Glomerular visceral epithelial cell (primary cell): Measurements from ENCODE around the gene ZDHHC18.

Experiments
- DNase-seq: peaks from one replicate; pipeline ENCODE4 v3.0.0-alpha.2; 2016; ENCODE audit errors: extremely low spot score

ZDHHC18 gene

DNA sequence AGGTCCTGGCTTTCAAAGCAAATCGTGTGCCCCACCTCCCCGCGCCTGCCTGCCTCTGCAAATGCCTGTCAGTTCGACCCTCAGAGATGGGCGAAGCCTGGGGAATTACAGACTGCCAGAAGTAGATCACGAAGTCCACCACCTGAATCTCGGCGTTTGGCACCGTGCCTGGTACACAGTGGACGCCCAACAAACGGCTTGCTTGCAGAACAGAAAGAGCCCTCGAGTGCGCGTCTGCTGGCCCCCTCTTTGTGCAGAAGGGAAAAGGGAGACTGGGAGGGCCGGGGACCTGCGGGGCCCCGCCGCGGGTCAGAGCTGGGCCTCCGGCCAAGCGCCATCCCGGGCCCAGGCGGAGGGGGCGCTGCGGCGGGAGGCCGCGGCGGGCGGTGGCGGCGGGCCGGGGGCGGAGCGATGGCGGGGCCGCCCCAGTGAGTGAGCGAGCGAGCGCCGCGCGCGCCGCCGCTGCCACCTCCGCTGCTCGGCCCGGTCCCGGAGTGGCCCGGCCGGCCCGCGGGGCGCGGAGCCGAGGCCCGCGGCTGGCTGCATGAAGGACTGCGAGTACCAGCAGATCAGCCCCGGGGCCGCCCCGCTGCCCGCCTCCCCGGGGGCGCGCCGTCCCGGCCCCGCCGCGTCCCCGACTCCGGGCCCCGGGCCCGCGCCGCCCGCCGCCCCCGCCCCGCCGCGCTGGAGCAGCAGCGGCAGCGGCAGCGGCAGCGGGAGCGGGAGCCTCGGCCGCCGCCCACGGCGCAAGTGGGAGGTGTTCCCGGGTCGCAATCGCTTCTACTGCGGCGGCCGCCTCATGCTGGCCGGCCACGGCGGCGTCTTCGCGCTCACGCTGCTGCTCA is at the start of gene ZDHHC18:
TSS of gene ZDHHC18 (plus strand) at position 428 of the 845 bp plus-strand sequence. CDS start at position 545, 117 bp downstream.
- peak; percentile 73 for DNase-seq

DNA sequence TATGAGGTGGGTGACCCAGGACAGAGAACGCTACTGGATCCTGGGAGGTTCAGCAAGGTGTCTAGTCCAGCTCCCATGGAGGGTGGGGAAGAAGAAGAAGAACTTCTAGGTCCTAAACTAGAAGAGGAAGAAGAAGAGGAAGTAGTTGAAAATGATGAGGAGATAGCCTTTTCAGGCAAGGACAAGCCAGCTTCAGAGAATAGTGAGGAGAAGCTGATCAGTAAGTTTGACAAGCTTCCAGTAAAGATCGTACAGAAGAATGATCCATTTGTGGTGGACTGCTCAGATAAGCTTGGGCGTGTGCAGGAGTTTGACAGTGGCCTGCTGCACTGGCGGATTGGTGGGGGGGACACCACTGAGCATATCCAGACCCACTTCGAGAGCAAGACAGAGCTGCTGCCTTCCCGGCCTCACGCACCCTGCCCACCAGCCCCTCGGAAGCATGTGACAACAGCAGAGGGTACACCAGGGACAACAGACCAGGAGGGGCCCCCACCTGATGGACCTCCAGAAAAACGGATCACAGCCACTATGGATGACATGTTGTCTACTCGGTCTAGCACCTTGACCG is 47.3 kb upstream of the ZDHHC18 start:
- DNase-seq = no peak

DNA sequence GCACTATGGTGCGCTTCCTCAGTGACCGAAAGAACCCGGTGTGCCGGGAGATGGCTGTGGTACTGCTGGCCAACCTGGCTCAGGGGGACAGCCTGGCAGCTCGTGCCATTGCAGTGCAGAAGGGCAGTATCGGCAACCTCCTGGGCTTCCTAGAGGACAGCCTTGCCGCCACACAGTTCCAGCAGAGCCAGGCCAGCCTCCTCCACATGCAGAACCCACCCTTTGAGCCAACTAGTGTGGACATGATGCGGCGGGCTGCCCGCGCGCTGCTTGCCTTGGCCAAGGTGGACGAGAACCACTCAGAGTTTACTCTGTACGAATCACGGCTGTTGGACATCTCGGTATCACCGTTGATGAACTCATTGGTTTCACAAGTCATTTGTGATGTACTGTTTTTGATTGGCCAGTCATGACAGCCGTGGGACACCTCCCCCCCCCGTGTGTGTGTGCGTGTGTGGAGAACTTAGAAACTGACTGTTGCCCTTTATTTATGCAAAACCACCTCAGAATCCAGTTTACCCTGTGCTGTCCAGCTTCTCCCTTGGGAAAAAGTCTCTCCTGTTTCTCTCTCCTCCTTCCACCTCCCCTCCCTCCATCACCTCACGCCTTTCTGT is 46.0 kb upstream of the ZDHHC18 start:
- no peak for DNase-seq

DNA sequence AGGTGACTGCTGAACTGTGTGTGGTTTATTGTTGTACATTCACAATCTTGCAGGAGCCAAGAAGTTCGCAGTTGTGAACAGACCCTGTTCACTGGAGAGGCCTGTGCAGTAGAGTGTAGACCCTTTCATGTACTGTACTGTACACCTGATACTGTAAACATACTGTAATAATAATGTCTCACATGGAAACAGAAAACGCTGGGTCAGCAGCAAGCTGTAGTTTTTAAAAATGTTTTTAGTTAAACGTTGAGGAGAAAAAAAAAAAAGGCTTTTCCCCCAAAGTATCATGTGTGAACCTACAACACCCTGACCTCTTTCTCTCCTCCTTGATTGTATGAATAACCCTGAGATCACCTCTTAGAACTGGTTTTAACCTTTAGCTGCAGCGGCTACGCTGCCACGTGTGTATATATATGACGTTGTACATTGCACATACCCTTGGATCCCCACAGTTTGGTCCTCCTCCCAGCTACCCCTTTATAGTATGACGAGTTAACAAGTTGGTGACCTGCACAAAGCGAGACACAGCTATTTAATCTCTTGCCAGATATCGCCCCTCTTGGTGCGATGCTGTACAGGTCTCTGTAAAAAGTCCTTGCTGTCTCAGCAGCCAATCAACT is 45.2 kb upstream of the ZDHHC18 start:
- no peak for DNase-seq

- no peak for DNase-seq
These were observed 43.8 kb upstream of the ZDHHC18 start for GRCh38 chr1:26782521-26783212.

GRCh38 chr1:26783646-26784022 is 42.9 kb upstream of the ZDHHC18 start:
- DNase-seq = no peak

GRCh38 chr1:26784023-26784871 is 42.2 kb upstream of the ZDHHC18 start:
- DNase-seq = peak; percentile 54

GRCh38 chr1:26784886-26785285 is 41.6 kb upstream of the ZDHHC18 start:
- no peak for DNase-seq

- no peak for DNase-seq
These were observed 40.7 kb upstream of the ZDHHC18 start for GRCh38 chr1:26785611-26786436.

DNA sequence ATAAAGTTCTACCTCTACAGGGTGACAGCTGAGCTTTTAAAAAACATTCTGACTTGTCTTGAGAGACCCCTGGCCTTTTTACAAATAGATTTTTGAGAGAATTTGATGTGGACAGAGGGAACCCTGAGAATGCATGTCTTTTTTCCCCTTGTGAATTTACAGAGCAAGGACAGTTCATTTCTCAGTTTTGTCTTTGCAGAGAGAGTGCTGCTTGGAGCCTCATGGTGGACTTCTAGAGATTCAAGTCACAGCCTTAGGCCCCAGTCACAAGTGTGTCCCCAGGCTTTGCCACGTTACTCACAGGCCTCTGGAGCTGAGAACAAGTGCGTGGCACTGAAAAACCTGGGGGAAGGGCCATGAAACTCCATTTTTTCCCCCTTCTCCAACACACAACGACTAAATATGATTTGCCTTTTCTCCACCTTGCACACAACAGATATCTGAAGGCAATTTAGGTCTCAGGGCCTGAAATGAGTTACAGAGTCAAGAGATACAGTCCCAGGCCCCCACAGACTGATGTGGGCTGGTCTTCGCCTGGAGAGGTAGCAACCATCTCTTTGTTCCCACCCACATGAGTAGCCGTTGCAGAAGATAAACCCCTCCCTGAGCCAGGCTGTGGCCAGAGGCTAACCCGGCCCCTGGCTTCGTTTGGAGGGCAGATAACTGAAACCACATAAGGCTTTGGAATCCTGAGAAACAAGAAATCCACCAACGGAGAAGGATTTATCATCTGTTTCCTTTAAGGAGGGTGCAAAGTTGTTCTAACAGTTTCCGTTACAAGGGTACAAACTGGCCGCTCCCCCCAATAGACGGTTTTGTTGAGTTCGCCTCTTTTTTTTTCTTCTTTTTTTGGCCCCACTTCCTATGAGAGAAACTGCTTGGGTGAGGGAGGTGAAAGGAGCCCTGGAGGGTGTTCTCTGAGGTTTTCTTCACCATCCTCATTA is 39.8 kb upstream of the ZDHHC18 start:
- peak; percentile 82 for DNase-seq

DNA sequence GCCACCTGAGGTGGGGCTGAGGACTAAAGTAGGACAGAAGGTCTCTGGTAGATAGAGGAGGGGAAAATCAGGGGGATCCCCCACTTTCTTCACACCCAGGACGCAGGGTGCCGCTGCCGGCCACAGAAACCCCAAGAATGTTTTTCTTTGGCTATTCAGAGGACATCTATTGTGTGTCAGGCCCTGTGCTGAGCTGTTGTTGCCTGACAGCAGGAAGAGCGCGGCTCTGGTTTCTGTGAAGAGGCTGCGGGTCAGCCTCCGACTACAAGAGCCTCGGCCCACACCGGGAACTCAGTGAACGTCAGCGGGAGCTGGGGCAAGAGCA is 39.1 kb upstream of the ZDHHC18 start:
- DNase-seq = peak; percentile 75

DNA sequence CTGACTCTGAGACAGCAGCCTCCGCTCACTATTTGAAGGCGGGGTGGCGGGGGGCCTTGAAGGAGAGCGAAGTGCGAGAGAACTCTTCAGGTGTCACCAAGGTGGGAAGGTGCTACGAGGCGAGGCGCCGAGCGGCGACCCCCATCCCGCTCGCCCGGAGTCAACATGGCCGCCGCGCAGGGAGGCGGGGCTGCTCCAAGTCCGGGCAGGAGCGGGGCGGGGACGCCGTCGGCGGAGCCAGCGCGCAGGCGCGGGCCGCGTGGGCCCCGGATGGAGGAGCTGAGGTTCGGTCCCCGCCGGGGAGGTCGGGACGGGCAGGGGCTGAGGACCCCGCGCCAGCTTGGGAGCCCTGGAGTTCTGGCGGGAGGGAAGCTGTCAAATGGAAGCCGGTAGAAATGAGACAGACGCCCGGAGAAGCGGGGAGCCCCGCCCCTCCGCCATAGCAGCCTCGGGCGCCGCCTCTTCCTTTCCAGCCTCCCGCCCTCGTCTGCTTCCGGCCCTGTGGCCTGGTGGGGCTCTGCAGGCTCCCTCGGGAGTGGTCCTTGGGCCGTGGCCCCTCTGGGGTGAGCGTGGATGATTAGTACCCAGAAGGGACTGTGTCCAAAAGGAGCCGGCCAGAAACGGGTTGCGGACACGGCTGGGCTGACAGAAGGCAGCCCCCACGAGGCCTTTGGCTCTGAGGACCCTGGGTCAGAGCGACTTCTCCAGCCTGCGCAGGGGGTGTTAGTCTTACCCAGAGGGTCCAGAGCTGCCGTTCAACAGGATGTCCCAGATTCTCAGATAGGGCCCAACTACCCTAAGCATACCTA is 38.6 kb upstream of the ZDHHC18 start, which contains the start of gene PIGV:
TSS of gene PIGV (plus strand) at position 245 of the 809 bp plus-strand sequence. CDS start 2,866 bp downstream, outside the sequence.
- peak; percentile 84 for DNase-seq

GRCh38 chr1:26788515-26788785 is 38.0 kb upstream of the ZDHHC18 start:
- DNase-seq = no peak

GRCh38 chr1:26788836-26789611 is 37.5 kb upstream of the ZDHHC18 start:
- DNase-seq = peak; percentile 84

DNA sequence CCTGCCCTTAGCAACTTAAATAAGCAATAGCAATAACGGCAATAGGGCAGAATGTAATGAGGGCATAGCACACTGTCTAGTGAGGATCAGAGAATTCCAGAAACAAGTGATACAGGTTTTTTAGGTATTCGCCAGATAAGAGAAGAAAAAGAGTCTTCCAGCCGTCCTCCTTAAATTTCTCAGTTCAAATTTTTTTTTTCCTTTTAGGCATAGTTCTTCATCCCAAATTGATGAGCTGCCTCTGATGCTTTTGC is 36.9 kb upstream of the ZDHHC18 start:
- no peak for DNase-seq

DNA sequence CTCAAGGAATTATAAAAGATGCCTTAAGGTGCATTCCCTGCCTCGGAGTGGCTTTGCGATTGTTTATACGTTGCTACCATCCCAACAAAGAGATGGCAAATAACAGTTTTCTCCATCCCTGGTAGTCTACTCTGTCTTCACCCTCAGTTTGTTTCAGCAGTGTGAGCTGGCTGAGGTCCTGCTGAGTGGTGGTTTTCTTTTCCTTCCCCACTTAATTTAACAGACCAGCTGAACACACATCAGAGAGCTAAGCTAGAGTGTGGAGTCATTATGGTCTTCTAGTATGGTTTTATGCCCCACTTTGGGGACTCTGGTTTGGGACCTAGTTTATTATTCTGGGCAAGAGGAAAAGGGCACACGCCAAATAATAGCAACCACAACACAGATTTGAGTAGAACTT is 36.6 kb upstream of the ZDHHC18 start:
- DNase-seq = no peak

- DNase-seq = peak; percentile 47
These were observed 35.9 kb upstream of the ZDHHC18 start for GRCh38 chr1:26790551-26790953.

GRCh38 chr1:26791148-26791547 is 35.3 kb upstream of the ZDHHC18 start:
- no peak for DNase-seq
